Neuron (in vitro differentiated cells): ENCODE data around the gene APBA2.
"Not testable (repeated sequence)": the region's sequence is repeated elsewhere in the genome, so short reads cannot be mapped to it uniquely, and the experiment has no call there.

Source experiments
- H2AFZ ChIP-seq: one replicate; pipeline ENCODE4 v1.6.1; 2013; ENCODE audit warnings: low read depth, mild to moderate bottlenecking, inconsistent platforms, low read length, moderate library complexity
- H3K27me3 ChIP-seq: one replicate; pipeline ENCODE4 v1.6.1; 2013; ENCODE audit warnings: low read length; ENCODE audit not compliant: insufficient read depth
- H3K36me3 ChIP-seq: one replicate; pipeline ENCODE4 v1.6.1; 2013; ENCODE audit warnings: low read length; ENCODE audit not compliant: insufficient read depth
- H3K4me1 ChIP-seq: one replicate; pipeline ENCODE4 v1.6.1; 2013; ENCODE audit warnings: low read length; ENCODE audit not compliant: insufficient read depth
- H3K4me3 ChIP-seq: 2 replicates; pipeline ENCODE4 v1.5.1; 2013; ENCODE audit warnings: mild to moderate bottlenecking, low read length, moderate library complexity
- H3K9me3 ChIP-seq: one replicate; pipeline ENCODE4 v1.6.1; 2013; ENCODE audit warnings: low read length

The APBA2 gene

DNA sequence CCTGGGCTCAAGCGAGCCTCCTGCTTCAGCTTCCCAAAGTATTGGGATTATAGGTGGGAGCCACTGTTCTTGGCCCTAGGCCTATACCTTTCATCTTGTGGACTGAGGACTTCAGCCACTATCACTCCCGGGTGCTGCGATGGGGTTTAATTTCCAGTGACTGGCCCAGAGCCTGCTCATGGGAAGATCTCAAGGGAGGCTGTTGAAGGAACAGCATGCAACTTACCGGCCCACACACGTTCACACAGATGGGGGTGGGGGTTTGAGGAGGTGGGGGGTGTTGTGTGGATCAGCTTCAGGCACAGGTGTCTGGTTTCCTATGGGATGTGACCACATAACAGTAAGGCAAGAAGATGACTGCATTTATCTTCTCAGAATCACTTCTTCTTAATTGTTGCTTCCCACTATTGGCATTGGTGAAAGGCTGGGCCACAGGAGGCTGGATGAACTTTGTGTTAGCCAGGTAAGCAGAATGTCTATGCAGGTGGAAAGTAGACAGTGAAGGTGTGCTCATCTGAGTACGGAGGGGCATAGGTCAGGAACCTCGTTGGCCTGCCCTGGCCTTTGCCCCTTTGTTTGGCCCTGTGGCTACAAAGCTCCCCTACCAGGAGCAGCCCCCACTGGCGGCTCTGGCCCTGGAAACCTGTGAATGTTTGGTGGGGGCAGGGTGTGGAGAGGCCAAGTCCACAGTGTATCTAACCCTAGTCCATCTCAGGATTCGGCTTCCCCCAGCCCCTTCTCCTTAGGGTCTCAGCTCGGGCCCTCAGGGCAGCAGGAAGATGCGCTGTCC is 1.4 kb upstream of the APBA2 start:
- Histone ChIP-seq H3K9me3 (no peaks in the 10 kb centered on the region), H3K36me3 (no peaks in the 10 kb centered on the region), H3K4me1 (peaks cover 18% of the 10 kb centered on the region), H3K4me3 (no peak overlapping the region), H2AFZ (no peak overlapping the region), H3K27me3 (no peaks in the 10 kb centered on the region)

DNA sequence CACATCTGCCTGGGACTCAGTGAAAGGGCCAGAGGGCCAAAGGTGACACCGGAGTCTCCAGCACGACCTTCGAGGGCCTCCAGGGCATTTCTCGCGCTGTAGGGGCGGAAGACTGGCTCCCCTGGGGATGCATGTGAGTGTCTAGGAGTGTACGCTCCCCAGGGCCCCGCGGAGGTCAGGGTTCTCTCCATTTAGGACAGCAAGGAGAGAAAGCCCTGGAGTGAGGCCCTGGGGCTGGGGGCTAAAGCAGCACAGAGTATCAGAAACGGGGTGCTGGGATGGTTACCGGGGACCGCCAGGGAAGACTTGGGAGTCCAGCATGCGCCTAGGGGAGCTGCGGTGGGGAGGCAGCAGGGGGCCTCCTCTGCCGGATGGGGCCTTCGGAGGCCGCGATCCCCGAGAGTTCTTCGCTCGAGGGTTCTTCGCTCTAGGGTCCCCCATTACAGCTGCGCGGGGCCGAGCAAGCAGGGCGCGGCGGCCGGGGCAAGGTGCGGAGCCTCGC is 595 bp upstream of the APBA2 start:
- Histone ChIP-seq H3K36me3 (no peaks in the 10 kb centered on the region), H3K4me1 (peaks cover 18% of the 10 kb centered on the region), H3K9me3 (no peaks in the 10 kb centered on the region), H3K27me3 (no peaks in the 10 kb centered on the region), H3K4me3 (peak overlapping the region; percentile 81), H2AFZ (peak overlapping the region; percentile 73)

DNA sequence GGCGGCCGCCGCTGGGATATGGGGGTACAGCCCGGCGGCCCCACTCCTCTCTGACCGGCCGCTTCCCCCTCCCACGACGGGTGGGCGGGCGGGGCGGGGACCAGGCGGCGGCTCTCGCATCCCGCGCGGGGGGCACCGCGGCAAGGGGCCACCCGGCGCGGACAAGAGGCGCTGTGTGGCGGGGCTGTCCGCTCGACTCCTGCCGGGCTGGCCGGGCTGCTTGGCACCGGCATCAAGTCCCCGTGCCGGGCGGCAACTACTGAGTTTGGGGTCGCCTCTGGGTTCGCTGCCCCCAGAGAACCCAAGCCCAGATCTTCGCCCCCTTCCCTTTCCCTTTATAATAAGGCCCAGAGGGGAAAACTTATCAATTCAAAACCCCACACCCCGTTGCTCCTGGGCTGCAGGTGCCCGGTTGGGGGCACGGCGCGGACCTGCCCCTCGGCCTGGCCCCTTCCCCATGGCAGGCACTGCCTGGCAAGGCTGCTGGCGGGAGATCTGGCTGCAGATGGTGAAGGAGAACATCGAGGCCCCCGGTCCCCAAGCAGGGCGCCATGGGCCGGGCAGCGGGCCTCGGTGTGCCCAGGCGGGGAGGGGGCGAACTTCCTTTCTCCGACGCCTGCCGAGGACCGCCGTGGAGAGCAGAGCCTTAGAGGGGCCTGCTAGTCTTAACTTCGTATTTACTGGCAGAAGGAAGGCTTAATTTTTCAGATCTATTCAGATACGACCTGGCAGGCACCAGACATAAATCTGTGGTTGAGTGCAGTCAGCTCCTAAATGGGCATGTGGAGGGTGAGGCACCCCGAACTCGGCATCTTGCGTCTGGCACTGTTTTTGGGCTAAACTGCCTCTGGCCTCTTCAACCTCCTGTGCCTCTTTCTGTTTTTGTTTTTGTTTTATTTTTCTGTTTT is 911 bp downstream of the APBA2 start:
- Histone ChIP-seq H3K27me3 (no peaks in the 10 kb centered on the region), H3K4me3 (peak overlapping the region; percentile 81), H3K4me1 (peaks cover 18% of the 10 kb centered on the region), H2AFZ (peak overlapping the region; percentile 46), H3K36me3 (no peaks in the 10 kb centered on the region), H3K9me3 (no peaks in the 10 kb centered on the region)

DNA sequence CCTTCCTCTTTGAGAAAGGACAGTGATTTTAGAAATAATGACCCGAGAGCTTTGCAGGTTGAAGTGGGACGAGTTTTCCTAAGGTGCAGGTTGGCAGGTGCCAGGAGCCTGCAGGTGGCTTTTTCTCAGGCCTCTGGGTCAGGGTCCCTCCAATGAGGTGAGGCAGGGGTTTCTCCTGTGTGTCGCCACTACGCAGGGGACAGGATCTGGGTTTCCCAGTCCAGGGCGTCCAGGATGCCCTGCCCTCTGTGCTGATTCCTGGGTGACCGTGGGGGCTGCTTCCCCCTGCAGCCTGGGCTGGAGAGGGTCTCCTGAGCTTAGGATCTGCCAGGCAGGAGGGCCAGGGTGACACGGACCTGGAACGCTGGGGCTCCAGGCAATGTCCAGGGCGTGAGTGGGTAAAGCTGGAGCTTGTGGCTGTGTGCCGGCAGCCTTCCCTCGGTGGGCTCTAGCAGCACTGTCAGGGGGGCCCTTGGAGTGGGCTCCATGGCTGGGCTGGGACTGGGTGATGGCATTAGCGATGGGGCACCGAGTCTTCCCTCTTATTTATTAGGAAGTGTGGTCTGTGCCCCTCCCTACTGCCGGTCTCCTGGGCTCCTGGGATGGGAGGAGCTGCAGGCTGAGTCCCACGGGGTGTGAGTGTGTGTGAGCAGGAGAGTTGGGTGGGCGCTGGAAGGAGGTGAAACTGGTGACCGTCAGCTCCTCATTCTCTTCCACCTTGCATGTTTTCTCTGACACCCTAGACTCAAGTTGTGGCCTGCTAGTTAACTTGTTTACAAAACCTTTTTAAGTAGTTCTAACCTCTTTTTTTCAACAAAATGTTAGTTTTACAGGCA is 1.8 kb downstream of the APBA2 start:
- H3K36me3 ChIP-seq = no peaks in the 10 kb centered on the region
- H3K4me3 ChIP-seq = peak overlapping the region; percentile 81

DNA sequence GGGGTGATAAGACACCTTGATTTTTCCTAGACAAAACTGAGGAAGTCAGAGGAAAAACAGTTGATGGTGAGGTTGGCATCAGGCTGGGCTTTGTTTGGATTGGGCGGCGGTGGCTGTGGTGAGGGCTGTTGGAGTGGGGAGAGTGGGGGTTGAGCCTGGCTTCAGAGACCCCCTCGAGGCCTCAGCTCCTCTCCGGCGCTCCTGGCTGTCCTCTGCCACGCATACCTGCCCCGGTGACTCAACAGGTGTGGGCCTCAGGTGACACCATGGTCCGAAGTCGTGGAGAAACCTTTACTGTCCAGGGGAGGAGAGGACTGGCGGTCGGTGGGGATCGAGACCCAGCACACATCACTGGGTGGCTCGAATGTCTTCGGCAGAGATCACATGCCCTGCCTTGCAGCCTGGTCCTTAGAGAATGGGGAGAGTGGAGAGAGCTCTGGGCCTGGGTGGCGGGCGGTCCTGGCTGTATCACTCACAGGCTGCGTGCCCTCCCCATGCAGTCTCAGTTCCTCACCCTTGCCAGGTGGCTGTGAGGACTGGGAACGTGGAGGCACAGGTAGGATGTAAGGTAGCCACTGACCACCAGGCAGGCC is 2.6 kb downstream of the APBA2 start:
- no peak overlapping the region for H2AFZ ChIP-seq
- peaks cover 18% of the 10 kb centered on the region for H3K4me1 ChIP-seq
- no peaks in the 10 kb centered on the region for H3K9me3 ChIP-seq
- H3K27me3 ChIP-seq = no peaks in the 10 kb centered on the region
- no peak overlapping the region for H3K4me3 ChIP-seq
- H3K36me3 ChIP-seq = no peaks in the 10 kb centered on the region

More for the DNA sequence above, 1.8 kb downstream of the APBA2 start:
- no peaks in the 10 kb centered on the region for H3K9me3 ChIP-seq
- H2AFZ ChIP-seq = no peak overlapping the region
- H3K4me1 ChIP-seq = peaks cover 18% of the 10 kb centered on the region
- H3K27me3 ChIP-seq = no peaks in the 10 kb centered on the region

DNA sequence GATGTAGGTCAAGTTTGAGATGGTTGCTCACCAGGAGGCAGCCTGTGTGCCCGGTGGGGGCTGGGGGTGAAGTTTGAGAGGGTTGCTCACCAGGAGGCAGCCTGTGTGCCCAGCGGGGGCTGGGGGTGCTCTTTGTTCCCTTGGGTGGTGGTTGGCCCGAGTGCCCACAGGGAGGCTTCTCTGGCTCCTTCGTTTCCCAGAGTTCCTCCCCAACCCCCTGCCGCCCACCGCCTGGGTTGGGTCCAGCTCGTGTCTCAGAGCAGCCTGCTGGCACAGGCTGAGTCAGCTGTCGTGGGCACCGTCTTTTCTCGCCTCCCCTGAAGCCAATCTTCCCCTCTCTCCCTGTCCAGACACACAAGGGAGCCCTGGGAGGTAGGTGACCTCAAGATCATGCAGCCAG is 3.1 kb downstream of the APBA2 start:
- H3K36me3 ChIP-seq = no peaks in the 10 kb centered on the region
- no peak overlapping the region for H2AFZ ChIP-seq
- peaks cover 18% of the 10 kb centered on the region for H3K4me1 ChIP-seq
- no peaks in the 10 kb centered on the region for H3K27me3 ChIP-seq
- no peak overlapping the region for H3K4me3 ChIP-seq
- no peaks in the 10 kb centered on the region for H3K9me3 ChIP-seq

DNA sequence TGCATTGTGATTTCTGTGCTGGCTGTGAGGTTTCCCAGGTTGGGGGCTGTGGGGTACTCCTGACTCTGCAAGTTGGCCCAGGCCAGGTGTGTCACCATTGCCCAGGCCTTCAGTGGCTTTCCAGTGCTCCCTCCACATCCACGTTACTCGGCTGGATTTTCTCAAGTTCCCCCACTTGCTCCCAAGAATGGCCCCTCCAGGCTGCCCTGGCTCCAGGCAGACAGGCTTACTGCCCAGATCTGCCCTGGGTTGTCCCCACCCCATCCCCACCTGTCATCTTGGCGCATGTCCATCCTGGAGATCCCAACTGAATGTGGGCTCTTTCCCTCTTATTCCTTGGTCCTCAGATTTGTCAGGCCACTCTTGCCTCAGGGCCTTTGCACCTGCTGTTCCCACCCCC is 3.6 kb downstream of the APBA2 start:
- Histone ChIP-seq H3K4me3 (no peak overlapping the region), H3K36me3 (no peaks in the 10 kb centered on the region), H3K9me3 (peaks cover under 1% of the 10 kb centered on the region), H3K27me3 (no peaks in the 10 kb centered on the region), H2AFZ (no peak overlapping the region), H3K4me1 (peaks cover 18% of the 10 kb centered on the region)

DNA sequence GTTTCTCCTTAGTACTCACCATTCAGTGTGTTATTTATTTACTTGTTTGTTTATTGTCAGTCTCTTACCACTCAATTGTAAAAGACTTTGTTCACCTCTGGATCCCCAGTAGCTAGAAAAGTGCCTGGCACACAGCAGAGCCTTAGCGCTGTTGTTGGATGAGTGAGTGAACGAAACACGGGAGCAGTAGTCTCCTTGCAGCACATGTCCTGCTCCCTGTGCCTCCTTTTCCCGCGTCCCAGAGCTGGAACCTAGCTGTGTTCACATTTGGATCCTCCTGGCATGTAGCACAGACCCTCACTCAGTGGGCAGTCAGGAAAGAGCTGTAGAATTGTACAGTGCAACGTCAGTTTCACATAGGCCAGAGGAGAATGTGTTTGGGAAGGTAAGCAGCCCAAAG is 4.1 kb downstream of the APBA2 start:
- H3K4me1 ChIP-seq = peaks cover 15% of the 10 kb centered on the region
- not testable (repeated sequence) for H3K9me3 ChIP-seq, H3K27me3 ChIP-seq, H3K36me3 ChIP-seq, H2AFZ ChIP-seq, H3K4me3 ChIP-seq

DNA sequence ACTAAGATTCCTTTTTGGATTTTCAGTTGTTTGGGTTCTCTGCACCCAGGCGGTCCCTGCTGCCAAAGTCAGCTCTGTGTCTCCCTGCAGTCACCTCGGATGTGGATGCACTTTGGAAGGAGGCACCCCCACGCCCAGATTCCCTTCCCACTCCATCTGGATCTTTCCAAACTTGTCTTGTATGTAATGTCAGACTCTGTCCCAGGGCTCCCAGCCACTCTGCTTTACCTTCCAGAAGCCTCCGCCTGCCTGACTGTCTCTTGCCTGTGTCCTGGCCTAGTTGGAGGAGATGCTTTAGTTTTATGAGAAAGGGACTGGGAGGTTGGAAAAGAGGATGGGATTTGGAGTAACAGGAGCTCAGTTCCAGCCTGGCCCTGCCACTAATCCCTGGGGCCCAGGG is 4.5 kb downstream of the APBA2 start:
- not testable (repeated sequence) for H3K4me3 ChIP-seq, H3K36me3 ChIP-seq, H3K9me3 ChIP-seq, H2AFZ ChIP-seq, H3K27me3 ChIP-seq
- H3K4me1 ChIP-seq = peaks cover 10% of the 10 kb centered on the region

DNA sequence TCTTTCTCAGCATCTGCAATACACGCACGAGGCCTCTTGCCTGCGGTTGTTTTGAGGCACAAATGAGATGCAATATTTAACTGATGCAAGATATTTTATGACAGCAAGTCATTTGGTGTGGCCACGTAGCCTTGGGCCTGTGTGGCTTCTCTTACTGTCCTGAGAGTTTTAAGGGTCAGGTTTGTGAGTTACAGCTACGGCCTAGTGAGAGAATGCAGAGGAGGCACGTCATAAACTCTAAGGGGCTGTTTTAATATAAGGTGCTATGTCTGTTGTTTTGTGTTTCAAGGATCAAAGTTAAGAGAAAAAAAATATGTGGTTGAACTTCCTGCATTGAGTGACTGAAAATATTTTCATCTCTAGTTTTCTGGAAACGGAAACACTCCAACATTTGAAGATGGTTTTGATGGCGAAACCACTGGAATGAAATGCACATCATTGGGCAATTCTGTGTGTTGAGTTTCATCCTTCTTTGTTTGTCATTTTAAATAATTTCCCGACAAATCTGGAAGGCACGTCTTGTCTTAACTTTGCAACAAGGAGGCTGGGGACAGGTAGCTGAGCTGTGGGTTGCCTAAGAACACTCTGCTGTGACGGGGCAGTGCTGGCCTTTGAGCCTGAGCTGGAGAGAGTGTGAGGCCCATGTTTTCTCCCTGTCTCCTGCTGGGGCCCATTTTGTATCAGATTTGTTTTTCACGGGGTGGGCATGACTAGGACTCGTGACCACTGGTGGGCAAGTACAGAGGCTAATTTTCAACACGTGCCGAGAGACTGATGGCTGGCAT is 5.1 kb downstream of the APBA2 start:
- Histone ChIP-seq H3K4me3 (no peak overlapping the region), H2AFZ (no peak overlapping the region), H3K36me3 (no peaks in the 10 kb centered on the region), H3K27me3 (no peaks in the 10 kb centered on the region), H3K9me3 (peaks cover 11% of the 10 kb centered on the region), H3K4me1 (peaks cover 10% of the 10 kb centered on the region)

DNA sequence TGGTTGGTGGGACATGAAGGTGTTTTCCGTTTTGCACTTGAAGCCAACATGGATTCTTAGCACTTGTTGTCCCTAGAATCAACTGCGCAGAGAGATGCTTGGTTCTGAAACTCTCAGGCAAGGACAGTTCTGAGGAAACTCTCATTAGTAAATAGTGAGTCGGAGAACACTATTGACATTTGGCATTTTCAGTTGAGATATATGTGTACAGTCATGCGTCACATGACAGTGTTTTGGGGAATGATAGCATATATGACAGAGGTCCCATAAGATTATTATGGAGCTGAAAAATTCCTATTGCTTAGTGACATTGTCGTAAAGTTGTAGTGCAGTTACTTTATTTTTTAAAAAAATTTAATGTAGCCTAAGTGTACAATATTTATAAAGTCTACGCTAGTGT is 5.8 kb downstream of the APBA2 start:
- Histone ChIP-seq H3K9me3 (peaks cover 11% of the 10 kb centered on the region), H3K4me3 (no peak overlapping the region), H2AFZ (no peak overlapping the region), H3K27me3 (no peaks in the 10 kb centered on the region), H3K36me3 (no peaks in the 10 kb centered on the region), H3K4me1 (peaks cover 10% of the 10 kb centered on the region)
